Measurements from ENCODE around the gene SUPT4H1.

The SUPT4H1 gene

GRCh38 chr17:58368860-58369213 lies 16.8 kb upstream of the SUPT4H1 start:
- no peak for TF ChIP-seq POLR2AphosphoS5 (IDR thresholded peaks at IDR 0.05; ENCODE audit: low read depth, low read length)

DNA sequence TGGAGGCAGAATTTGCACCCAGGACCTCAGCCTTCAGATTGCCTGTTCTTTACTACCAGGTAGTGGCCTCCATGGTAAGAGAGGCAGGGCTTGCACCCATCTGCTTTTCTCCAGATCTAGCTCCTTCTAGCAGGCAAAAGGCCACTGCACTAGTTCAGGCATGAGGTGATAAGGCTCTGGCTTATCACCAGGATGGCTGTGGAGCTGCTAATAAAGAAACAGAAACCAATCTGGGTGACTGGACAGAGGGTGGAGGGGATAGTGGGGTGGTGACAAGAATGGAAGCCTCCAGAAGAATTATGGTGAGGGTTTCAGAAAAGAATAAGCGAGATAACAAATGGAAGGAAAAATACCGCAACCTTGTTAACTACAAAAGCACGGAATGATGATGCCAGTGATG lies 15.5 kb upstream of the SUPT4H1 start:
- TF ChIP-seq SIN3A (IDR thresholded peaks at IDR 0.05; ENCODE audit: borderline replicate concordance, insufficient read depth, low read length) = no peak
- TF ChIP-seq, protein P1, sequence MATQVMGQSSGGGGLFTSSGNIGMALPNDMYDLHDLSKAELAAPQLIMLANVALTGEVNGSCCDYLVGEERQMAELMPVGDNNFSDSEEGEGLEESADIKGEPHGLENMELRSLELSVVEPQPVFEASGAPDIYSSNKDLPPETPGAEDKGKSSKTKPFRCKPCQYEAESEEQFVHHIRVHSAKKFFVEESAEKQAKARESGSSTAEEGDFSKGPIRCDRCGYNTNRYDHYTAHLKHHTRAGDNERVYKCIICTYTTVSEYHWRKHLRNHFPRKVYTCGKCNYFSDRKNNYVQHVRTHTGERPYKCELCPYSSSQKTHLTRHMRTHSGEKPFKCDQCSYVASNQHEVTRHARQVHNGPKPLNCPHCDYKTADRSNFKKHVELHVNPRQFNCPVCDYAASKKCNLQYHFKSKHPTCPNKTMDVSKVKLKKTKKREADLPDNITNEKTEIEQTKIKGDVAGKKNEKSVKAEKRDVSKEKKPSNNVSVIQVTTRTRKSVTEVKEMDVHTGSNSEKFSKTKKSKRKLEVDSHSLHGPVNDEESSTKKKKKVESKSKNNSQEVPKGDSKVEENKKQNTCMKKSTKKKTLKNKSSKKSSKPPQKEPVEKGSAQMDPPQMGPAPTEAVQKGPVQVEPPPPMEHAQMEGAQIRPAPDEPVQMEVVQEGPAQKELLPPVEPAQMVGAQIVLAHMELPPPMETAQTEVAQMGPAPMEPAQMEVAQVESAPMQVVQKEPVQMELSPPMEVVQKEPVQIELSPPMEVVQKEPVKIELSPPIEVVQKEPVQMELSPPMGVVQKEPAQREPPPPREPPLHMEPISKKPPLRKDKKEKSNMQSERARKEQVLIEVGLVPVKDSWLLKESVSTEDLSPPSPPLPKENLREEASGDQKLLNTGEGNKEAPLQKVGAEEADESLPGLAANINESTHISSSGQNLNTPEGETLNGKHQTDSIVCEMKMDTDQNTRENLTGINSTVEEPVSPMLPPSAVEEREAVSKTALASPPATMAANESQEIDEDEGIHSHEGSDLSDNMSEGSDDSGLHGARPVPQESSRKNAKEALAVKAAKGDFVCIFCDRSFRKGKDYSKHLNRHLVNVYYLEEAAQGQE (IDR thresholded peaks at IDR 0.05; ENCODE audit: insufficient read depth in 1 of 2, low read depth in 2 of 2, low read length in 2 of 2) = no peak
- TF ChIP-seq FOXP2 (optimal IDR thresholded peaks at IDR 0.05; ENCODE audit: borderline replicate concordance, extremely low read depth, extremely low read length, insufficient read depth) = no peak
- no peak for TF ChIP-seq TAF1 (IDR thresholded peaks at IDR 0.05; ENCODE audit: borderline replicate concordance, insufficient read depth, low read length)
- no peak for TF ChIP-seq POLR2AphosphoS5 (IDR thresholded peaks at IDR 0.05; ENCODE audit: low read depth, low read length)

- TF ChIP-seq, protein P1 (IDR thresholded peaks at IDR 0.05; ENCODE audit: insufficient read depth in 1 of 2, low read depth in 2 of 2, low read length in 2 of 2) = no peak
- no peak for TF ChIP-seq POLR2AphosphoS5 (IDR thresholded peaks at IDR 0.05; ENCODE audit: low read depth, low read length)
- TF ChIP-seq SIN3A (IDR thresholded peaks at IDR 0.05; ENCODE audit: borderline replicate concordance, insufficient read depth, low read length) = no peak
- TF ChIP-seq FOXP2 (optimal IDR thresholded peaks at IDR 0.05; ENCODE audit: borderline replicate concordance, extremely low read depth, extremely low read length, insufficient read depth) = no peak
- no peak for TF ChIP-seq TAF1 (IDR thresholded peaks at IDR 0.05; ENCODE audit: borderline replicate concordance, insufficient read depth, low read length)
Observed at GRCh38 chr17:58365980-58366595, 14.1 kb upstream of the SUPT4H1 start.

- TF ChIP-seq, protein P1 (IDR thresholded peaks at IDR 0.05; ENCODE audit: insufficient read depth in 1 of 2, low read depth in 2 of 2, low read length in 2 of 2) = no peak
- no peak for TF ChIP-seq POLR2AphosphoS5 (IDR thresholded peaks at IDR 0.05; ENCODE audit: low read depth, low read length)
- TF ChIP-seq TAF1 (IDR thresholded peaks at IDR 0.05; ENCODE audit: borderline replicate concordance, insufficient read depth, low read length) = no peak
- no peak for TF ChIP-seq SIN3A (IDR thresholded peaks at IDR 0.05; ENCODE audit: borderline replicate concordance, insufficient read depth, low read length)
- TF ChIP-seq FOXP2 (optimal IDR thresholded peaks at IDR 0.05; ENCODE audit: borderline replicate concordance, extremely low read depth, extremely low read length, insufficient read depth) = no peak
Observed at GRCh38 chr17:58365185-58365979, 13.4 kb upstream of the SUPT4H1 start.

DNA sequence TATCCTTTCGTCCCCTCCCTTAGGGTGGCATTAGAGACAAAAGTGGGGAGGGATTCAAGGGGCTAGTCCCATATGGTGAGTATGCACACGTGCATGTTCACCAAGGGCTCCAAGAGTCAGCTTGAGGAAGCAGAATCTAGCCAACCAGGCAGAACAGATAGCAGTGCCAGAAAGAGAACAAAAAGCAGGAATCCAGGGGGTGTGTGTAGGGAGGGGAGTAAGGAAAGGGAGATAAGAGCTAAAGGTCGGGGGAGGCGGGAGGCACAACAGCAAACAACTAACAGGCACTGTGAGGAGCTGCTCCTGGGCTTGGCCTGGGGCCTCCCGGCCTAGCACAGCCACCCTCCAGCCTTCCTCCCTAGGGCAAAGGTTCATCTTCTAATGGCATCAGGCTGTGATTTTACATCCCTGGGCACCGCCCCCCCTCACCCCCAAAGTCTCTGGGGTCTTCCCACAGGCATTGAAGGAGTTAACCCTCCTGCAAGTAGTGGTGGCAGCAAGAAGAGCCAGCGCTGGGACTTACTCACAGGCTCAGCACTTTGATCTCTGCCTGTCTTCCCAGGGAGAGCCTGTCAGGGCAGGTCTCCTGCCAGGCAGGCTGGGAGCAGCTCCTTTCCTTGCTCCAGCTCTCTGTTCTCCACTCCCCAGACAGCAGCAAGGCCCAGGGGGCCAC lies 12.4 kb upstream of the SUPT4H1 start:
- TF ChIP-seq, protein P1 (IDR thresholded peaks at IDR 0.05; ENCODE audit: insufficient read depth in 1 of 2, low read depth in 2 of 2, low read length in 2 of 2) = no peak
- no peak for TF ChIP-seq FOXP2 (optimal IDR thresholded peaks at IDR 0.05; ENCODE audit: borderline replicate concordance, extremely low read depth, extremely low read length, insufficient read depth)
- no peak for TF ChIP-seq TAF1 (IDR thresholded peaks at IDR 0.05; ENCODE audit: borderline replicate concordance, insufficient read depth, low read length)
- no peak for TF ChIP-seq POLR2AphosphoS5 (IDR thresholded peaks at IDR 0.05; ENCODE audit: low read depth, low read length)
- TF ChIP-seq SIN3A (IDR thresholded peaks at IDR 0.05; ENCODE audit: borderline replicate concordance, insufficient read depth, low read length) = no peak
